AG04450 (cell line): ENCODE measurements around the gene C2orf68. TPM values are rescaled to one million over a fixed set of nuclear protein-coding genes. Genes with fewer than 3 reads are reported as not detected.

Experiments
- CTCF ChIA-PET: fragments of 300-600, 350-600 bp; formaldehyde crosslinking; extraction: SDS; loops from one replicate; lab custom pipeline; 2022; ENCODE audit warnings: antibody characterized with exemption, inconsistent platforms; lab: Charles Lee
- POLR2A ChIA-PET: fragments of 350-600 bp; formaldehyde crosslinking; extraction: SDS; loops from one replicate; lab custom pipeline; 2021; ENCODE audit warnings: antibody characterized with exemption, inconsistent platforms; lab: Yijun Ruan, JAX
- DNase-seq: peaks from one replicate; pipeline ENCODE4 v3.0.0-alpha.2; 2011; ENCODE audit warnings: low read depth, low spot score
- H3K27ac ChIP-seq: one replicate; pipeline ENCODE4 v1.5.1; 2012; ENCODE audit warnings: low read depth, low read length, control low read depth
- H3K27me3 ChIP-seq: one replicate; pipeline ENCODE4 v1.6.0; 2012; ENCODE audit warnings: low read length; ENCODE audit not compliant: control insufficient read depth, insufficient read depth
- H3K4me3 ChIP-seq: 2 replicates; pipeline ENCODE4 v1.5.1; 2011; ENCODE audit warnings: mild to moderate bottlenecking, low read depth, low read length, control low read depth
- H3K9me3 ChIP-seq: 2 replicates; pipeline ENCODE4 v1.5.1; 2012; ENCODE audit warnings: low read length; ENCODE audit not compliant: control insufficient read depth, insufficient read depth
- polyA plus RNA-seq: library from polyadenylated mRNA; depleted of rRNA; stranded (reverse); fragments of >200 nt; gene quantifications from 2 replicates; pipeline ENCODE4 v1.2.3, GENCODE V29; 2011
- TF ChIP-seq, protein P1 (sequence below): IDR thresholded peaks from 2 replicates; pipeline ENCODE4 v1.5.1; 2011; ENCODE audit warnings: low read depth, low read length, control low read depth, inconsistent platforms

C2orf68 gene
- polyA plus RNA-seq, 1 experiment, result 17.8 TPM

- Histone ChIP-seq H3K27ac (peak overlapping the region; percentile 11), H3K27me3 (peaks cover 1% of the 10 kb centered on the region), H3K4me3 (no peak overlapping the region), H3K9me3 (no peaks in the 10 kb centered on the region)
- DNase-seq, result no peak
- TF ChIP-seq, protein P1, sequence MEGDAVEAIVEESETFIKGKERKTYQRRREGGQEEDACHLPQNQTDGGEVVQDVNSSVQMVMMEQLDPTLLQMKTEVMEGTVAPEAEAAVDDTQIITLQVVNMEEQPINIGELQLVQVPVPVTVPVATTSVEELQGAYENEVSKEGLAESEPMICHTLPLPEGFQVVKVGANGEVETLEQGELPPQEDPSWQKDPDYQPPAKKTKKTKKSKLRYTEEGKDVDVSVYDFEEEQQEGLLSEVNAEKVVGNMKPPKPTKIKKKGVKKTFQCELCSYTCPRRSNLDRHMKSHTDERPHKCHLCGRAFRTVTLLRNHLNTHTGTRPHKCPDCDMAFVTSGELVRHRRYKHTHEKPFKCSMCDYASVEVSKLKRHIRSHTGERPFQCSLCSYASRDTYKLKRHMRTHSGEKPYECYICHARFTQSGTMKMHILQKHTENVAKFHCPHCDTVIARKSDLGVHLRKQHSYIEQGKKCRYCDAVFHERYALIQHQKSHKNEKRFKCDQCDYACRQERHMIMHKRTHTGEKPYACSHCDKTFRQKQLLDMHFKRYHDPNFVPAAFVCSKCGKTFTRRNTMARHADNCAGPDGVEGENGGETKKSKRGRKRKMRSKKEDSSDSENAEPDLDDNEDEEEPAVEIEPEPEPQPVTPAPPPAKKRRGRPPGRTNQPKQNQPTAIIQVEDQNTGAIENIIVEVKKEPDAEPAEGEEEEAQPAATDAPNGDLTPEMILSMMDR, result no peak
- POLR2A ChIA-PET, result no interaction called here
- CTCF ChIA-PET, result interaction anchor here (1.6 kb wide), 1 partner anchor 19 kb away, joined by 3 read pairs; no protein-coding TSS in a partner anchor
Observed at GRCh38 chr2:85578243-85579180, 33.4 kb downstream of the C2orf68 start.

GRCh38 chr2:85577386-85578242 lies 34.3 kb downstream of the C2orf68 start, which contains the start of gene VAMP8:
TSS of gene VAMP8 (plus strand) at chr2:85577586. CDS start at chr2:85577647, 61 bp downstream.
- TF ChIP-seq, protein P1, result no peak
- H3K4me3 ChIP-seq, result no peak within 1 kb of the TSS
- no peaks in the 10 kb centered on the region for H3K9me3 ChIP-seq
- no peak for DNase-seq
- ChIA-PET POLR2A (interaction anchor here (0.6 kb wide), 1 partner anchor 39 kb away, joined by 6 read pairs; no protein-coding TSS in a partner anchor), CTCF (interaction anchor here (0.6 to 1.6 kb wide), 2 partner anchors 18 to 97 kb away, joined by 3 to 5 read pairs; no protein-coding TSS in a partner anchor)
- no peak within 1 kb of the TSS for H3K27ac ChIP-seq
- H3K27me3 ChIP-seq, result peaks cover 8% of the 10 kb centered on the region

DNA sequence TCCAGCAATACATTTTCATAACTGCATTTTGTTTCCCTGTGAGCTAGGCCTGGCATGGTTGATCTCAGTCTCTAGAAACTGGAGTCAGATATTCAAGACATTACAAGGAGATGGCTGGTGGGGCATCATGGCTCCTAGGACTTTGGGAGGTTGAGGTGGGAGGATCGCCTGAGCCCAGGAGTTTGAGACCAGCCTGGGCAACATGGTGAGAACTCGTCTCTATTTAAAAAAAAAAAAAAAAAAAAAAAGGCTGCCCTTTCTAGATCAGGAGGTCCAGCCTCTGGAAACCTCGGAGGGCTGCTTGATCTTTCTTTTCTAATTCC lies 34.8 kb downstream of the C2orf68 start:
- TF ChIP-seq, protein P1, result no peak
- ChIA-PET POLR2A (interaction anchor here (0.6 kb wide), 1 partner anchor 40 kb away, joined by 6 read pairs; no protein-coding TSS in a partner anchor), CTCF (interaction anchor here (0.6 to 1.7 kb wide), 2 partner anchors 60 to 96 kb away, joined by 5 read pairs; no protein-coding TSS in a partner anchor)
- no peak for DNase-seq
- Histone ChIP-seq H3K4me3 (no peak overlapping the region), H3K27me3 (peaks cover 11% of the 10 kb centered on the region), H3K9me3 (no peaks in the 10 kb centered on the region), H3K27ac (no peak overlapping the region)

GRCh38 chr2:85575739-85576138 lies 36.1 kb downstream of the C2orf68 start:
- TF ChIP-seq, protein P1, result no peak
- no peak overlapping the region for H3K27ac ChIP-seq
- H3K9me3 ChIP-seq, result no peaks in the 10 kb centered on the region
- POLR2A ChIA-PET, result no interaction called here
- H3K27me3 ChIP-seq, result peaks cover 16% of the 10 kb centered on the region
- no peak for DNase-seq
- CTCF ChIA-PET, result interaction anchor here (0.6 to 1.7 kb wide), 2 partner anchors 27 to 62 kb away, joined by 4 to 5 read pairs; partner anchors contain the start of gene TMEM150A
- H3K4me3 ChIP-seq, result no peak overlapping the region
